HUDEP-2 (cell line): Measurements from ENCODE around the gene TMA7.

Experiments used
- DNase-seq, 76 experiments: peaks; one replicate each; lab custom pipeline; 2025; ENCODE audit not compliant: unreplicated experiment in 76 of 76; lab: John Stamatoyannopoulos, UW

Gene TMA7

DNA sequence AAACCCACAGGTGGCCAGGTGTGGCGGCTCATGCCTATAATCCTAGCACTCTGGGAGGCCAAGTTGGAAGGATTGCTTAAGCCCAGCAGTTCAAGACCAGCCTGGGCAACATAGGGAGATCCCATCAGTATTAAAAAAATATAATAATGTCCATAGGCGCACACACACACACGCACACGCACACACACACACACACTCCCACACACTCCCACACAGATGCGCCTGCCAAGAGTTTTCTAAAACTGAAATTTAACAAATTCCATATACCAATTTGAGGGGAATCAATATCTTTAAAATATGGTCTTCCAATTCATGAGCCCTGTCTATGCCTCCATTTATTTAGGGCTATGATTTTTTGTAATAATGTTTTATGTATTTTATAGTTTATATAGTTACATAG is 46.9 kb downstream of the TMA7 start:
- DNase-seq: peak in 1 of 76 experiments; percentile 12

DNA sequence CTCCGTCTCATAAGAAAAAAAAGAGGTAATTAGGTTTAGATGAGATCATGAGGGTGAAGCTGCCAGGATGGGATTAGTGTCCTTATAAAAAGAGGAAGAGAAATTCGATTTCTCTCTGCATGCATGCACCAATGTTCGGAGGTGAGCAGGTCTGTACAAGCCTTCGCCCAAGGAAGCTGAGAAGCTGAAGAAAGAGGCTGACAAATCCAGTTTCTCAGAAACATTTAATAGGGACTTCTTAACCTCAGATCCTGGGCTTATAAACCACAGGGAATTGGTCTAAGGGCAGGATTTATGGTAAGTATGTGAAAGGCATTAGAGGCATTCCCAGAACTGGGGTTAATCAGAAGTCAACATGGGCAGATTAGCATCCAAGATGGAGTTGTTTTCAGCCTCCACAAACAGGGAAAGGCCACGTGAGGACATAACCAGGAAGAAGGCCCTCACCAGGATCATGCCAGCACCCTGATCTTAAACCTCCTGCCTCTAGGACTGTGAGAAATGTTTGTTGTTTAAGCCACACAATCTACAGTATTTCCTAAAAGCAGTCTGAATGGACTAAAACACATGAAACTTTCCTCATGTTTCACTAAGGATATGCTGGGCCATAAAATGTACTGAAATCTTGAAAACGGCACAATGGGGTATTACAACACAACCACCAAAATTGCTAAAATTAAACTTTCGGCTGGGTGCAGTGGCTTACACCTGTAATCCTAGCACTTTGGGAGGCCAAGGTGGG is 52.6 kb downstream of the TMA7 start:
- DNase-seq: no peak

DNA sequence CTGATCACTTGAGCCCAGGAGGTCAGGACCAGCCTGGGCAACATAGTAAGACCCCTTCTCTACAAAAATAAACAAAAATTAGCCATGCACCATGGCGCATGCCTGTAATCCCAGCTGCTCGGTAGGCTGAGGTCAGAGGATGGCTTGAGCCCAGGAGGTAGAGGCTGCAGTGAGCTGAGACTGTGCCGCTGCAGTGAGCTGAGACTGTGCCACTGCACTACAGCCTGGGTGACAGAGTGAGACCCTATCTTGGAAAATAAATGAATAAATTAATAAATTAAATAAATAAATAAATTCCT is 53.1 kb downstream of the TMA7 start:
- no peak for DNase-seq
